IMR-90 (cell line): Measurements from ENCODE around the gene ANK3.

Source experiments
- CEBPB ChIP-seq: IDR thresholded peaks from 2 replicates; pipeline ENCODE4 v1.6.1; 2012; ENCODE audit warnings: low read depth, low read length, improper control_type of control experiment
- CTCF ChIP-seq: conservative IDR thresholded peaks from 2 replicates; pipeline ENCODE4 v1.5.1; 2012; ENCODE audit warnings: mild to moderate bottlenecking, low read depth, low read length, improper control_type of control experiment

GRCh38 chr10:60277656-60278055 lies 112.0 kb downstream of the ANK3 start:
- TF ChIP-seq CTCF: no peak
- TF ChIP-seq CEBPB: no peak
